ENCODE measurements around the gene BOC.

BOC gene

GRCh38 chr3:113193288-113193687, 18.1 kb upstream of the BOC start:
- Histone ChIP-seq H3K4me3 (replicated peaks; ENCODE audit: insufficient read depth, low read length) (no peak overlapping the region), H3K27ac (replicated peaks) (no peak overlapping the region), H3K27me3 (ENCODE audit: insufficient read depth, poor library complexity, severe bottlenecking) (no peaks in the 10 kb centered on the region)
- DNase-seq (ENCODE audit: low read depth in 1 of 2, low spot score in 1 of 2), result no peak
- TF ChIP-seq SPI1 (IDR thresholded peaks at IDR 0.05; ENCODE audit: borderline replicate concordance, low read depth), result no peak

DNA sequence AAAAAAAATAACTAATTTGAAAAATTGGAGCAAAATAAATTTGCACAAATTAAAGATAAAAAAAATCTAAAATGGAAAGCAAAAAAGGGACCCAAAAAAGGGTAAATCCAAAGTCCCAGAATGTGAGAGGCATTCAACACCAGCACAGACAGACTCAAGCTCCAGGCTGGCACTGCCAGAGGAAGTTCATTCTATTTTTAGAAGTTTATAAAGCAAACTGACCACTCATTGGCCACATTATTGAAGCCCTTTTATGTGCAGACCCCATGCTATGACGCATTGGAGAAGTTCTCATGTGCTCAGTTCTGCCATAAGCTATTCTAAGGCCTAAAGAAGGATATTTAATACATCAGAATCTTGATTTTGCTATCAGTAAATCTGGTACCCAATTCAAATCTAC, 17.6 kb upstream of the BOC start:
- Histone ChIP-seq H3K4me3 (replicated peaks; ENCODE audit: insufficient read depth, low read length) (no peak overlapping the region), H3K27me3 (ENCODE audit: insufficient read depth, poor library complexity, severe bottlenecking) (no peaks in the 10 kb centered on the region), H3K27ac (replicated peaks) (no peak overlapping the region)
- no peak for TF ChIP-seq CTCF (IDR thresholded peaks at IDR 0.05; ENCODE audit: insufficient read depth, low read length)
- TF ChIP-seq, protein P1, sequence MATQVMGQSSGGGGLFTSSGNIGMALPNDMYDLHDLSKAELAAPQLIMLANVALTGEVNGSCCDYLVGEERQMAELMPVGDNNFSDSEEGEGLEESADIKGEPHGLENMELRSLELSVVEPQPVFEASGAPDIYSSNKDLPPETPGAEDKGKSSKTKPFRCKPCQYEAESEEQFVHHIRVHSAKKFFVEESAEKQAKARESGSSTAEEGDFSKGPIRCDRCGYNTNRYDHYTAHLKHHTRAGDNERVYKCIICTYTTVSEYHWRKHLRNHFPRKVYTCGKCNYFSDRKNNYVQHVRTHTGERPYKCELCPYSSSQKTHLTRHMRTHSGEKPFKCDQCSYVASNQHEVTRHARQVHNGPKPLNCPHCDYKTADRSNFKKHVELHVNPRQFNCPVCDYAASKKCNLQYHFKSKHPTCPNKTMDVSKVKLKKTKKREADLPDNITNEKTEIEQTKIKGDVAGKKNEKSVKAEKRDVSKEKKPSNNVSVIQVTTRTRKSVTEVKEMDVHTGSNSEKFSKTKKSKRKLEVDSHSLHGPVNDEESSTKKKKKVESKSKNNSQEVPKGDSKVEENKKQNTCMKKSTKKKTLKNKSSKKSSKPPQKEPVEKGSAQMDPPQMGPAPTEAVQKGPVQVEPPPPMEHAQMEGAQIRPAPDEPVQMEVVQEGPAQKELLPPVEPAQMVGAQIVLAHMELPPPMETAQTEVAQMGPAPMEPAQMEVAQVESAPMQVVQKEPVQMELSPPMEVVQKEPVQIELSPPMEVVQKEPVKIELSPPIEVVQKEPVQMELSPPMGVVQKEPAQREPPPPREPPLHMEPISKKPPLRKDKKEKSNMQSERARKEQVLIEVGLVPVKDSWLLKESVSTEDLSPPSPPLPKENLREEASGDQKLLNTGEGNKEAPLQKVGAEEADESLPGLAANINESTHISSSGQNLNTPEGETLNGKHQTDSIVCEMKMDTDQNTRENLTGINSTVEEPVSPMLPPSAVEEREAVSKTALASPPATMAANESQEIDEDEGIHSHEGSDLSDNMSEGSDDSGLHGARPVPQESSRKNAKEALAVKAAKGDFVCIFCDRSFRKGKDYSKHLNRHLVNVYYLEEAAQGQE (IDR thresholded peaks at IDR 0.05; ENCODE audit: insufficient replicate concordance, low read depth), result no peak
- no peak for DNase-seq (ENCODE audit: low read depth in 1 of 2, low spot score in 1 of 2)

DNA sequence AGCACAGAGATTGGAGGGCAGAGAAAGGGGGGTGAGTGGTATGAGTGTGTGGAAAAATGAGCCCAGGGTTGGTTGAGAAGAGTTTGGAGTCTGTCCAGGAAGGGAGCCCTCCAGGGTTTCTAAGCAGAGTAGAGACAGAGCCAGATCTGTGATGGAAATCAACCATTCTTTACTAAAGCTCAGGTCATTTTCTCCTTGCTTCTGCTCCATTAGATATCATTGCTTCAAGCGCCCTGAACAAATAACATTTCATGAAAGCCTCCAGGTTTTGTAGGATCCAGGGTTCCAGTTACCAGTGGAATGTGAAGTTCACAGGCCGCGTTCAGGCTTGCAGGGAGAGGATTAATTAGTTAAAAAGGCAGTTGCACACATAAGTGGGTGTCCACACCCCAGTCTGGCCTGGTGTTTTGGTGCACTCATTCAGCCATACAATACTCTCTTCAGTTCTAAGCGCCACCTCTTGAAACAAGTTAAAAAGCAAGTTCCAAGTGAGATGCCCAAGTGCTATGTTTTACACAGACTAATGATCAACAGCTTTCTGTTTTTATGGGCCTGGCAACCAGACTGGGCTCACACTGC, 16.4 kb upstream of the BOC start:
- DNase-seq (ENCODE audit: low read depth in 1 of 2, low spot score in 1 of 2), result no peak
- TF ChIP-seq CTCF (IDR thresholded peaks at IDR 0.05; ENCODE audit: insufficient read depth, low read length), result no peak
- no peak for TF ChIP-seq POLR2AphosphoS5 (IDR thresholded peaks at IDR 0.05; ENCODE audit: low read depth)
- TF ChIP-seq GABPA (IDR thresholded peaks at IDR 0.05; ENCODE audit: low read depth), result no peak
- no peak overlapping the region for H3K4me3 ChIP-seq (replicated peaks; ENCODE audit: insufficient read depth, low read length)
- no peak overlapping the region for H3K27ac ChIP-seq (replicated peaks)
- H3K27me3 ChIP-seq (ENCODE audit: insufficient read depth, poor library complexity, severe bottlenecking), result no peaks in the 10 kb centered on the region

GRCh38 chr3:113200351-113200750, 11.0 kb upstream of the BOC start:
- no peak overlapping the region for H3K27ac ChIP-seq (replicated peaks)
- H3K27me3 ChIP-seq (ENCODE audit: insufficient read depth, poor library complexity, severe bottlenecking), result peaks cover 8% of the 10 kb centered on the region
- TF ChIP-seq POLR2AphosphoS5 (IDR thresholded peaks at IDR 0.05; ENCODE audit: low read depth) (no peak), CTCF (IDR thresholded peaks at IDR 0.05; ENCODE audit: insufficient read depth, low read length) (no peak), GABPA (IDR thresholded peaks at IDR 0.05; ENCODE audit: low read depth) (no peak), SPI1 (IDR thresholded peaks at IDR 0.05; ENCODE audit: borderline replicate concordance, low read depth) (no peak)
- TF ChIP-seq, protein P1 (IDR thresholded peaks at IDR 0.05; ENCODE audit: insufficient replicate concordance, low read depth), result no peak
- DNase-seq (ENCODE audit: low read depth in 1 of 2, low spot score in 1 of 2), result no peak
- no peak overlapping the region for H3K4me3 ChIP-seq (replicated peaks; ENCODE audit: insufficient read depth, low read length)

Data from HL-60 (cell line).